ENCODE results near the gene SEL1L3.

The SEL1L3 gene

GRCh38 chr4:25767877-25768725 lies 94.7 kb downstream of the SEL1L3 start:
- peak; percentile 58 to 62 for DNase-seq
- no peak for TF ChIP-seq POLR2A (IDR thresholded peaks at IDR 0.05; ENCODE audit: low read length)
- TF ChIP-seq GATA1 (IDR thresholded peaks at IDR 0.05; ENCODE audit: low read depth, low read length), result no peak

GRCh38 chr4:25760518-25761157 lies 102.2 kb downstream of the SEL1L3 start:
- no peak for TF ChIP-seq POLR2A (IDR thresholded peaks at IDR 0.05; ENCODE audit: low read length)
- no peak for TF ChIP-seq GATA1 (IDR thresholded peaks at IDR 0.05; ENCODE audit: low read depth, low read length)
- DNase-seq, result no peak

GRCh38 chr4:25760048-25760447 lies 102.7 kb downstream of the SEL1L3 start:
- DNase-seq, result no peak
- TF ChIP-seq POLR2A (IDR thresholded peaks at IDR 0.05; ENCODE audit: low read length), result no peak
- TF ChIP-seq GATA1 (IDR thresholded peaks at IDR 0.05; ENCODE audit: low read depth, low read length), result no peak

GRCh38 chr4:25759101-25759500 lies 103.7 kb downstream of the SEL1L3 start:
- no peak for DNase-seq
- TF ChIP-seq GATA1 (IDR thresholded peaks at IDR 0.05; ENCODE audit: low read depth, low read length), result no peak
- no peak for TF ChIP-seq POLR2A (IDR thresholded peaks at IDR 0.05; ENCODE audit: low read length)

GRCh38 chr4:25757452-25757851 lies 105.3 kb downstream of the SEL1L3 start:
- DNase-seq, result no peak
- TF ChIP-seq GATA1 (IDR thresholded peaks at IDR 0.05; ENCODE audit: low read depth, low read length), result no peak
- no peak for TF ChIP-seq POLR2A (IDR thresholded peaks at IDR 0.05; ENCODE audit: low read length)

GRCh38 chr4:25756503-25756902 lies 106.3 kb downstream of the SEL1L3 start:
- no peak for DNase-seq
- no peak for TF ChIP-seq GATA1 (IDR thresholded peaks at IDR 0.05; ENCODE audit: low read depth, low read length)
- no peak for TF ChIP-seq POLR2A (IDR thresholded peaks at IDR 0.05; ENCODE audit: low read length)

- no peak for DNase-seq
- TF ChIP-seq POLR2A (IDR thresholded peaks at IDR 0.05; ENCODE audit: low read length), result no peak
- no peak for TF ChIP-seq GATA1 (IDR thresholded peaks at IDR 0.05; ENCODE audit: low read depth, low read length)
Observed at GRCh38 chr4:25755911-25756310, 106.9 kb downstream of the SEL1L3 start.

GRCh38 chr4:25753239-25753638 lies 109.5 kb downstream of the SEL1L3 start:
- DNase-seq, result no peak
- no peak for TF ChIP-seq GATA1 (IDR thresholded peaks at IDR 0.05; ENCODE audit: low read depth, low read length)
- no peak for TF ChIP-seq POLR2A (IDR thresholded peaks at IDR 0.05; ENCODE audit: low read length)

GRCh38 chr4:25750874-25751273 lies 111.9 kb downstream of the SEL1L3 start:
- no peak for DNase-seq
- TF ChIP-seq POLR2A (IDR thresholded peaks at IDR 0.05; ENCODE audit: low read length) (no peak), GATA1 (IDR thresholded peaks at IDR 0.05; ENCODE audit: low read depth, low read length) (no peak)

GRCh38 chr4:25749150-25749794 lies 113.5 kb downstream of the SEL1L3 start:
- TF ChIP-seq POLR2A (IDR thresholded peaks at IDR 0.05; ENCODE audit: low read length), result no peak
- no peak for TF ChIP-seq GATA1 (IDR thresholded peaks at IDR 0.05; ENCODE audit: low read depth, low read length)
- no peak for DNase-seq

GRCh38 chr4:25743971-25744370 lies 118.8 kb downstream of the SEL1L3 start:
- no peak for TF ChIP-seq POLR2A (IDR thresholded peaks at IDR 0.05; ENCODE audit: low read length)

GRCh38 chr4:25729564-25729963 lies 133.2 kb downstream of the SEL1L3 start:
- no peak for TF ChIP-seq POLR2A (IDR thresholded peaks at IDR 0.05; ENCODE audit: low read length)
- DNase-seq, result no peak

More at GRCh38 chr4:25743971-25744370, 118.8 kb downstream of the SEL1L3 start:
- no peak for DNase-seq

- no peak for DNase-seq
- TF ChIP-seq POLR2A (IDR thresholded peaks at IDR 0.05; ENCODE audit: low read length) (no peak), GATA1 (IDR thresholded peaks at IDR 0.05; ENCODE audit: low read depth, low read length) (no peak)
Observed at GRCh38 chr4:25728886-25729285, 133.9 kb downstream of the SEL1L3 start.

- DNase-seq, result no peak
- TF ChIP-seq POLR2A (IDR thresholded peaks at IDR 0.05; ENCODE audit: low read length) (no peak), GATA1 (IDR thresholded peaks at IDR 0.05; ENCODE audit: low read depth, low read length) (no peak)
Observed at GRCh38 chr4:25727711-25728493, 134.9 kb downstream of the SEL1L3 start.
